Left lung (tissue), 10 donors: ENCODE measurements around the gene LRRIQ1. TPM values are rescaled to one million over a fixed set of nuclear protein-coding genes. Genes with fewer than 3 reads are reported as not detected.

Experiments
- ATAC-seq: fragments of 200-7000 bp; cut with Tn5 transposase; one replicate; pipeline ENCODE4 v1.9.1; 2020; ENCODE audit warnings: moderate library complexity
- DNase-seq, 4 donors: peaks; one replicate each; pipeline ENCODE4 v3.0.0-alpha.2; 2013 to 2020
- H3K27ac ChIP-seq, 2 donors: fragments of 200-600 bp; sonication (generic) in 1 of 2; one replicate each; pipeline versions ENCODE4 v1.5.0 to v1.8.0; 2020 to 2021
- H3K27me3 ChIP-seq, 2 donors: fragments of 200-600 bp; sonication (generic) in 1 of 2; one replicate each; pipeline versions ENCODE4 v1.5.0 to v1.8.0; 2020 to 2021
- H3K36me3 ChIP-seq, 2 donors: fragments of 200-600 bp; sonication (generic) in 1 of 2; one replicate each; pipeline versions ENCODE4 v1.5.0 to v1.8.0; 2020 to 2021
- H3K4me1 ChIP-seq, 2 donors: fragments of 200-600 bp; one replicate each; pipeline ENCODE4 v1.8.0; 2021
- H3K4me3 ChIP-seq, 2 donors: fragments of 200-600 bp; sonication (generic) in 1 of 2; one replicate each; pipeline versions ENCODE4 v1.5.0 to v1.8.0; 2020 to 2021; ENCODE audit warnings: mild to moderate bottlenecking in 1 of 2
- H3K9me3 ChIP-seq, 2 donors: fragments of 200-600 bp; sonication (generic) in 1 of 2; one replicate each; pipeline versions ENCODE4 v1.5.0 to v1.8.0; 2020 to 2021
- CTCF ChIP-seq, 2 donors: fragments of 200-600 bp; sonication (generic) in 1 of 2; IDR thresholded peaks; one replicate each; pipeline versions ENCODE4 v1.5.0 to v1.8.0; 2021; ENCODE audit warnings: antibody characterized with exemption in 2 of 2
- intact Hi-C, 2 donors: fragments of 100-400 bp; cut with DNase I; formaldehyde crosslinking; loops; one replicate each; pipeline versions ENCODE4 v1.11.2 to v1.14.2; 2022
- polyA plus RNA-seq, 6 donors: library from polyadenylated mRNA; unstranded; fragments of 120-200 nt; gene quantifications; one replicate each; pipeline ENCODE4 v1.2.1, GENCODE V29; 2013; ENCODE audit not compliant: insufficient read length in 6 of 6
- total RNA-seq, 2 donors: library from RNA; stranded (reverse); fragmentation: NEBNext Ultra II Directional; extraction: Animal tissue kit (Norgen Biotek cat#: 25700); gene quantifications; one replicate each; pipeline ENCODE4 v1.2.1, GENCODE V29; 2021
- donor health status: DM: no; HTN: yes; CAD: no.
- donor health status: DM: no; HTN: no; CAD: no.

LRRIQ1 gene
- total and polyA plus RNA-seq, 8 donors = 1.6 to 12.1 (median 8.2) TPM

DNA sequence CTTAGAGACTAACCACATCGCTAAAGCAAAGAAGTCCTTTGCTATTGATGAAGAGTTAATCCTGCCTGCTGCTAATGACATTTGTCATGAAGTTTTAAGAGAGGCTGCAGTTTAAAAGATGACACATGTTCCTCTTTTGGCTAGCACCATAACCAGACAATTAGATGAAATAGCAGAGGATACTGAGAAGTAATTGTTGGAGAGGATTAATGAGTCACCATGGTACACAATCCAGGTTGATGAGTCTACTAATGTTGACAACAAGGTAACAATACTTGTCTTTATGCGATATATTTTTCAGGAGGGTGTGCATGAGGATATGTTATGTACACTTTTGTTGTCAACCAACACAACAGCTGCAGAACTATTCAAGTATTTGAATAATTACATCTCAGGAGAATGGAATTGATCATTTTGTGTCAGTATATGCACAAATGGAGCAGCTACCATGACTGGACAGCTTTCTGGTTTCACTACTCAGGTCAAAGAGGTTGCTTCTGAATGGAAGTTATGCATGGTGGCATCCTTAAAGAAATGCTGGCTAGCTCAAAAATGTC lies 56.7 kb downstream of the LRRIQ1 start:
- Histone ChIP-seq H3K9me3 (no peaks in the 10 kb centered on the region), H3K4me1 (no peaks in the 10 kb centered on the region), H3K27me3 (no peaks in the 10 kb centered on the region), H3K27ac (no peak overlapping the region), H3K36me3 (no peaks in the 10 kb centered on the region), H3K4me3 (no peak overlapping the region)
- intact Hi-C loops = no loop called here
- no peak for ATAC-seq
- no peak for DNase-seq
- no peak for TF ChIP-seq CTCF (IDR thresholded peaks at IDR 0.05)

GRCh38 chr12:85095501-85095900 lies 59.4 kb downstream of the LRRIQ1 start:
- intact Hi-C loops = no loop called here
- no peaks in the 10 kb centered on the region for H3K9me3 ChIP-seq
- no peak overlapping the region for H3K27ac ChIP-seq
- H3K27me3 ChIP-seq = no peaks in the 10 kb centered on the region
- ATAC-seq (no peak), DNase-seq (no peak)
- H3K36me3 ChIP-seq = no peaks in the 10 kb centered on the region
- no peak for TF ChIP-seq CTCF (IDR thresholded peaks at IDR 0.05)
- no peak overlapping the region for H3K4me3 ChIP-seq
- H3K4me1 ChIP-seq = no peaks in the 10 kb centered on the region

DNA sequence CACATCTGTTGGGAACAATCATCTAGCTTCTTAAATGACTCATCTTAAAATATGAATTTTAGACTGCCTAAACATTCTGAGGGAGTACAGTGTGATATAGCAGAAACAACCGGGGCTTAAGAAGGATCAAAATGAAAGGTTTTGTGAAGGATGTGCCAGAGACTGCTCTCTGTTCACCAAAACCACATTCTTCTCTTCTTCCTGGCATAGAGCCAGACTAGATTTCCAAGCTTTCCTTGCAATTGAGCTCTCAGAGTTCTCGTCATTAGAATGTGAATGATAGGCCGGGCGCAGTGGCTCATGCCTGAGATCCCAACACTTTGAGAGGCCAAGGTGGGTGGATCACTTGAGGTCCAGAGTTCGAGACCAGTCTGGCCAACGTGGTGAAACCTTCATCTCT lies 94.5 kb downstream of the LRRIQ1 start:
- no peak for TF ChIP-seq CTCF (IDR thresholded peaks at IDR 0.05)
- intact Hi-C loops = no loop called here

DNA sequence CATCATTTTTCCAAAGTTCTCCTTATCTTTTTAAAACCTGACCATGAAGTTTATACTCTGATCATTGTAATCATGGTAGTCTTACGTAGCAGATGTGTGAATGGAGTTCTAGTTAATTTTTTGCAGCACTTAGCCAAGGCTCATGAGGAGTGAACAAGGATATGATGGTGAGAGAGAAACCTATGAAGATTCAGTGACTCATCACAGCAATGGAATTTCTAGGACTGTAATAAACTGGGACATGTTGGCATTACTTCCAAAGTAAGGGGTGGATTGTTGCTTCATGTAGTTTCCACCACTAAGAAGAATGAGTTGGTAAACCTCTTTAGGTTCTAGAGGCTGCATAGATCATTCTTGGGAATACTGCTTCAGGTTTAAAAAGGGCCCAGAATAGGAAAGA lies 102.7 kb downstream of the LRRIQ1 start:
- no peaks in the 10 kb centered on the region for H3K4me1 ChIP-seq
- DNase-seq (no peak), ATAC-seq (no peak)
- no peak overlapping the region for H3K27ac ChIP-seq
- no peaks in the 10 kb centered on the region for H3K9me3 ChIP-seq
- TF ChIP-seq CTCF (IDR thresholded peaks at IDR 0.05) = no peak
- intact Hi-C loops = no loop called here
- no peak overlapping the region for H3K4me3 ChIP-seq
- no peaks in the 10 kb centered on the region for H3K27me3 ChIP-seq
- H3K36me3 ChIP-seq = no peaks in the 10 kb centered on the region

More for the DNA sequence above, 94.5 kb downstream of the LRRIQ1 start:
- H3K4me3 ChIP-seq = no peak overlapping the region
- no peaks in the 10 kb centered on the region for H3K36me3 ChIP-seq
- no peaks in the 10 kb centered on the region for H3K9me3 ChIP-seq
- no peak for DNase-seq
- H3K27me3 ChIP-seq = no peaks in the 10 kb centered on the region
- no peak overlapping the region for H3K27ac ChIP-seq
- ATAC-seq = no peak
- no peaks in the 10 kb centered on the region for H3K4me1 ChIP-seq

DNA sequence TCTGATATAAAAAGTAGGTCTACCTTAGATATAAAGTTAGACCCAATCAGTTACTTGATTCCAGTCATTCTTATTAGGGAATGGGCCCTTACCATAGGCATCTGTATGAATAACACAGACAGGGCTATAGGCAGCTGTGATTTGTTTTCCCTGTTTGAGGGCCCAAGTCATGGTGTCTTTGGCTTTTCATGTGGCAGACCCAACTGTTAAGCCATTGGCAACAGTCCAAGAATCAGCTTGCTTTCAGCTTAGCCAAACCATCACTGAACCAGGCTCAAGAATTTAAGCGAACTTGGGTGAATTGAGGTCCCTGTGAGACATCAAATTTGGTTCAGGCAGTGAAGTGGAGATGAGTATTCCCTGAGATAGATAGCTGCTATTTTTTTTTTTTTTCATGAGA lies 111.2 kb downstream of the LRRIQ1 start:
- Histone ChIP-seq H3K27me3 (no peaks in the 10 kb centered on the region), H3K9me3 (no peaks in the 10 kb centered on the region)
- intact Hi-C loops = no loop called here

More for the DNA sequence above, 111.2 kb downstream of the LRRIQ1 start:
- H3K4me1 ChIP-seq = no peaks in the 10 kb centered on the region
- no peak for DNase-seq
- TF ChIP-seq CTCF (IDR thresholded peaks at IDR 0.05) = no peak
- ATAC-seq = no peak
- no peak overlapping the region for H3K4me3 ChIP-seq
- no peak overlapping the region for H3K27ac ChIP-seq
- no peaks in the 10 kb centered on the region for H3K36me3 ChIP-seq
